OCI-LY3 (cell line): ENCODE results near the gene EIF2AK3.

ENCODE experiments used
- H2AFZ ChIP-seq: fragments of 200-600, 300-600 bp; shearing (Covaris generic); 2 replicates; pipeline ENCODE4 v1.6.0; 2014; ENCODE audit warnings: antibody characterized with exemption, low read depth, low read length
- H3K27ac ChIP-seq: fragments of 200-600, 300-600 bp; sonication (generic); 2 replicates; pipeline ENCODE4 v1.5.1; 2014; ENCODE audit warnings: mild to moderate bottlenecking, low read length, moderate library complexity, mixed read lengths
- H3K27me3 ChIP-seq: fragments of 200-600, 300-600 bp; sonication (generic); 2 replicates; pipeline ENCODE4 v1.6.1; 2014; ENCODE audit warnings: low read depth, low read length, mixed read lengths
- H3K36me3 ChIP-seq: fragments of 200-600, 300-600 bp; sonication (generic); replicated peaks from 2 replicates; pipeline ENCODE3; 2014; ENCODE audit warnings: low read depth, low read length, mixed read lengths
- H3K4me1 ChIP-seq: fragments of 300-600, 200-600 bp; sonication (generic); 2 replicates; pipeline ENCODE4 v1.6.1; 2014; ENCODE audit warnings: low read length, mixed read lengths
- H3K4me2 ChIP-seq: fragments of 200-600, 300-600 bp; sonication (generic); 2 replicates; pipeline ENCODE4 v1.6.1; 2014; ENCODE audit warnings: low read length, mixed read lengths
- H3K4me3 ChIP-seq: fragments of 300-600, 200-600 bp; sonication (generic); 2 replicates; pipeline ENCODE4 v1.5.1; 2014; ENCODE audit warnings: antibody characterized with exemption, mild to moderate bottlenecking, low read length, moderate library complexity
- H3K79me2 ChIP-seq: fragments of 300-600, 200-600 bp; shearing (Covaris generic); 2 replicates; pipeline ENCODE4 v1.6.1; 2014; ENCODE audit warnings: mild to moderate bottlenecking, low read length, mixed read lengths
- H3K9ac ChIP-seq: fragments of 300-600, 200-600 bp; shearing (Covaris generic); 2 replicates; pipeline ENCODE4 v1.6.0; 2014; ENCODE audit warnings: mild to moderate bottlenecking, low read length, moderate library complexity
- H3K9me3 ChIP-seq: fragments of 200-600, 300-600 bp; shearing (Covaris generic); 2 replicates; pipeline ENCODE4 v1.6.1; 2014; ENCODE audit warnings: low read length, mixed read lengths; ENCODE audit not compliant: insufficient read depth
- H4K20me1 ChIP-seq: fragments of 200-600, 300-600 bp; sonication (generic); 2 replicates; pipeline ENCODE4 v1.6.1; 2016; ENCODE audit warnings: low read length, mixed read lengths; ENCODE audit not compliant: insufficient read depth
- CTCF ChIP-seq: fragments of 200-600, 300-600 bp; sonication (generic); IDR thresholded peaks from 2 replicates; pipeline ENCODE4 v1.5.1; 2014; ENCODE audit warnings: antibody characterized with exemption, low read length, low read depth
- EZH2phosphoT487 ChIP-seq: fragments of 200-600 bp; shearing (Covaris generic); IDR thresholded peaks from 2 replicates; pipeline ENCODE4 v1.6.1; 2018; ENCODE audit warnings: antibody characterized with exemption, mixed run types, low read depth

Gene EIF2AK3

GRCh38 chr2:88591698-88592097 lies 35.6 kb downstream of the EIF2AK3 start:
- Histone ChIP-seq H3K9me3 (no peaks in the 10 kb centered on the region), H3K4me1 (no peaks in the 10 kb centered on the region), H3K4me3 (no peak overlapping the region), H3K79me2 (no peaks in the 10 kb centered on the region), H4K20me1 (0 out of 2 replicates have a peak, but pooled peaks cover 3% of the 10 kb centered on the region), H3K27ac (no peak overlapping the region), H3K9ac (no peak overlapping the region), H2AFZ (no peak overlapping the region), H3K4me2 (no peak overlapping the region), H3K27me3 (no peaks in the 10 kb centered on the region), H3K36me3 (peaks cover 14% of the 10 kb centered on the region)
- TF ChIP-seq EZH2phosphoT487 (no peak), CTCF (no peak)

DNA sequence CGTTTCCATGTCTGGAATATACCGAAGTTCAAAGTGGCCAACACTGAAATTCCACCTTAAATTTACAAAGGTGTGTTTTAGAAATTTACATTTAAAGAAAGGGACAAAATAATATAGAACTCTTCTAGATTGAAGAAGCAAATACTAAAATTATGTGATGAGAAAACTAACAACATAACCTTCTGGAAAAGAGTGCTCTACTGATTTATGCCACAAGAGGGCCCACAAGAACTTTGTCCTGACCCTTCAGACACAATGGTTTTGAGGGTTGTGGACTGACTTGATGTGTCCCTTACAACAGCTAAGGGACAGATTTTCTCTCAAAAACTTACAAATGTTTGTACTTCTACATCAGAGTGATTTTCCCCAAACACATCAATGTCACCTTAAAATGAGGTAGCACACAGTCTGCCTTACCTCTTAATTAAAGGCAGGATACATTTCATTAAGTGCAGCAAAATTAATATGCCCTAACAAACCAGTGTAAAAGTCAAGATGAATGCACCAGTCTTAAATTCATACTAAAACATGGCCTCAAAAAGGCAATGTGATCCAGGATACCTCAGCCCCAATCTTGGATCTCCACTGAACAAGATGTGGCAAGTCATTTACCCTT lies 36.2 kb downstream of the EIF2AK3 start:
- Histone ChIP-seq H3K79me2 (no peaks in the 10 kb centered on the region), H3K36me3 (peaks cover 14% of the 10 kb centered on the region), H4K20me1 (no peaks in the 10 kb centered on the region), H3K9me3 (no peaks in the 10 kb centered on the region), H3K4me1 (no peaks in the 10 kb centered on the region), H3K4me2 (no peak overlapping the region), H2AFZ (no peak overlapping the region), H3K27ac (no peak overlapping the region), H3K9ac (no peak overlapping the region), H3K27me3 (no peaks in the 10 kb centered on the region), H3K4me3 (no peak overlapping the region)
- TF ChIP-seq CTCF, result peak; percentile 83
- no peak for TF ChIP-seq EZH2phosphoT487

DNA sequence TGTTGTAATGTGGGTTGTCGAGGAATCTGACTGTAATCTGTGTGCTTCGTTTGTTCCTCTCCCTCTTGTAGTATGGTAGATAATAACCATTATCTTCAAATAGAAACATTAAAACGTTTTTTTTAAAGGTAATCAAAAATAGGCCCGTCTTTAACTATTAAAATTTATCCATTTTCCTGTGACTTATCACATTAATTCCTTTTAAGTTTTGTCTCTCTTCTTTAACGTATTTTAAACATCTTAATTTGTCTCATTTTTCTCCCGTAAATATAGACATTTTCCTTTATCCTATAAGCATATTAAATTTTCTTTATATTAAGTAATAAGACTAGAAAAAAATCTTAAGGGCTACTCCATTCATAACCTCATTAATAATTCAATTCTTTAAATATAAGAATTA lies 41.3 kb downstream of the EIF2AK3 start:
- no peak overlapping the region for H3K9ac ChIP-seq
- no peak overlapping the region for H3K4me3 ChIP-seq
- no peaks in the 10 kb centered on the region for H3K9me3 ChIP-seq
- no peaks in the 10 kb centered on the region for H3K4me1 ChIP-seq
- TF ChIP-seq EZH2phosphoT487 (no peak), CTCF (no peak)
- no peak overlapping the region for H3K4me2 ChIP-seq
- H3K27me3 ChIP-seq, result no peaks in the 10 kb centered on the region
- no peak overlapping the region for H3K27ac ChIP-seq
- H4K20me1 ChIP-seq, result no peaks in the 10 kb centered on the region
- H2AFZ ChIP-seq, result no peak overlapping the region
- peaks cover 32% of the 10 kb centered on the region for H3K36me3 ChIP-seq
- H3K79me2 ChIP-seq, result no peaks in the 10 kb centered on the region

GRCh38 chr2:88582030-88582429 lies 45.2 kb downstream of the EIF2AK3 start:
- Histone ChIP-seq H3K4me3 (no peak overlapping the region), H3K9ac (no peak overlapping the region), H3K4me1 (no peaks in the 10 kb centered on the region), H3K36me3 (peaks cover 21% of the 10 kb centered on the region), H4K20me1 (no peaks in the 10 kb centered on the region), H3K4me2 (no peak overlapping the region), H3K79me2 (no peaks in the 10 kb centered on the region), H3K9me3 (no peaks in the 10 kb centered on the region), H3K27me3 (no peaks in the 10 kb centered on the region), H3K27ac (no peak overlapping the region), H2AFZ (no peak overlapping the region)
- TF ChIP-seq CTCF (no peak), EZH2phosphoT487 (no peak)
